Cortex of kidney (tissue), 1 donor: ENCODE data around the gene OMP.

Experiments used
- DNase-seq: peaks from one replicate; lab custom pipeline; 2025; lab: John Stamatoyannopoulos, UW

OMP gene

GRCh38 chr11:77104727-77105126 is 2.1 kb downstream of the OMP start:
- DNase-seq = no peak

GRCh38 chr11:77106321-77106720 is 3.7 kb downstream of the OMP start:
- no peak for DNase-seq

DNA sequence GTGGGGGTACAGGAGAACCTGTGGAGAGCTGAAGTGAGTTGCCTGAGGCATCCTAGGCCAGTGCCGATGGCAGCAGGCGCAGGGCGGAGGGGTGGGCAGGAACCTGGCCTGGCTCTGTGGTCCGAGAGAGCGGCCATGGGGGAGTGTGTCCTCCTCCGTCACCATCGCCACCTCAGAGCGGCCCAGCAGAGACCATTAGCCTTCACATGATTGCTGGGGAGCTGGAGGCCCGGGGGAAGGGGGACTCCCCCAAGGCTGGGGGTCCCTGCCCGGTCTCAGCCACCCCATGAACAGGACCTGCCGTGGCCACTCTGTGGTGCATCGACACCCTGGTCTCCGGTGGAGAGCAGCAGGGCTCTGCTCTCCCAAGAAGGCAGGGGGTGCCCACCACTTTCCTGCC is 4.1 kb downstream of the OMP start:
- no peak for DNase-seq

- no peak for DNase-seq
These were observed 5.3 kb downstream of the OMP start for GRCh38 chr11:77107950-77108349.

DNA sequence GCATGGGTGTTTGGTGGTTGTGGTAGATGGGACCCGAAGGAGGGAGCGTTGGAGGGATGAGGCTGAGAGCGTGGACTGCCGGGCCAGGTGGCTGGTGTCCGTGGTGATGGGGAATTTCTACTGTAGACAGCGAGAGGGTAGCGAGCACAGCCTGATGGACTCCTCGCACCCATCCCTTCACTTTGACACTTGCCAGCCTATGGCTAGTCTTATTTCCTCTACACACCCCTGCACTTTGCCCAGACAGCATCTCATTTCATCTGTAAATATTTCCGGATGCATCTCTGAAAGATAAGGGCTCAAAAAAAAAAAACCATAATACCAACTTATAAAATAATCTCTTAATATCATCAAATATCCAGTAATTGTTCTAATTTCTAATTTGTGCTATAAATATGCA is 5.8 kb downstream of the OMP start:
- no peak for DNase-seq

DNA sequence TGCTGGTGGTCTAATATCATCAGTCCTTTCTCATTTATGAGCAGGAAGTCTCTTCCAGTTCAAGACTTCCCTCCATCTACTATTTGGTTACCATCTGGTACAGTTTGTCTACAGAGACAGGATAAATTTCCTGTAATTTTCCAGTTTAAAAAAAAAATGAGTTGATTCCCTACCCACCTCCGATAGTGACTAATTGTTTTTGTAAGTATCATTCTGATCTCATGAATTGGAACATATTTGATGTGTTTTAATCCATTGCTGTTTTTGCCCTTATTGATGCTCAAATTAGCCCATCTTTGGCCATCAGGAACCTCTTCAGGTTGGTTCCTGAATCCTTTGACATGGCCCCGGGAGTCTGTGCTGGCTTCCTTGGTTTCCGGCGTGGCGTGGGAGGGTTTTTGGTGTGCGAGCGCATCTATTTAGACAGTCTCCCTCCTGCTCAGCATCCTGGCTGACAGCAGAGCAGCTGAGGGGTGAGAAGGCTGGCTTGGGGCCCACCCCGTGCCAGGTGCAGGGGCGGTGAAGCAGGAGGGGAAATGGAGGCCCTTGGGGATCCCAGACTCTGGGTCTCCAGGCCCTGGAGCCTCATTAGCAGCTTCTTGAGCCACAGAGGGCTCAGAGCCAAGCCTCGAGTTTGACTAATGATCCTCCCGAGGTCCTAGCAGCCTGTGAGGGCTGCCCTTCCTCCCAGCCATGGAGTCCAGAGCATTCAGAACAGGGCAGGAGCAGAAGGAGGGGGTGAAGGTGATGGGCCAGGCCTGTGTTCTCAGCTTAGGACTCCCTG is 6.8 kb downstream of the OMP start:
- DNase-seq = no peak

GRCh38 chr11:77110836-77111235 is 8.2 kb downstream of the OMP start:
- DNase-seq = no peak

GRCh38 chr11:77111277-77111676 is 8.6 kb downstream of the OMP start:
- DNase-seq = no peak

- no peak for DNase-seq
These were observed 9.3 kb downstream of the OMP start for GRCh38 chr11:77111946-77112345.

GRCh38 chr11:77112641-77113381 is 10.2 kb downstream of the OMP start:
- DNase-seq = no peak

DNA sequence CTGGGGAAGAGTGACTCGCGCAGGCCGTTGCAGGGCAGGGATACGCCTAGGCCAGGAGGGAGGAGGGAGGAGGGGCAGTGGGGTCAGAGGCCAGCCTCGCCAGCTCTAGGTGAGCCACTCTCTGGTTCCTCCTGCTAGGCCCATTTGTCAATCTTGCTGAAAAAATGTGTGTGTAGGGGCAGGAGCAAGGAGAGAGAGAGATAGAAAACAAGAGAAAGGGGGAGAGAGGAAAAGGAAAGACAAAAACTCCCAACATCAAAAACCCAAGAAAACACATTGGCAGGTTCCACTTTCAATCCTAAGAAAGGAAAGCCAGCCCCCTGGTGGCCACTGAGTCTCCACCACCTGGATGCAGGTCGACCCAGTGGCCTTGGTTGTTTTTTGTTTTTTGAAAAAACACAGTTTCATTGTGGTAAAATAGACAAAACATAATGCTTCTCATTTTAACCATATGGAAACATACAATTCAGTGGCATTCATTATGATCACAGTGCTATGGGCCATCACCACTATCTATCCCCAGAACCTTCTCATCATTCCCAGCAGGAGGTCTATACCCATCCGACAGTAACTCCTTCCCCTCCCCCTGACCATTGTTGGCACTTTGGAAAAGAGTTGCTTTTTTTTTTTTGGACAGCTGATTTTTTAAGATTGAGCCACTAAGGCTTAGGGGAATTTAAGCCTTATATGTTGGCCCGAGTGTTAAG is 10.9 kb downstream of the OMP start:
- DNase-seq = no peak

- no peak for DNase-seq
These were observed 11.4 kb downstream of the OMP start for GRCh38 chr11:77114089-77114463.

- no peak for DNase-seq
These were observed 12.6 kb downstream of the OMP start for GRCh38 chr11:77115181-77115611.

DNA sequence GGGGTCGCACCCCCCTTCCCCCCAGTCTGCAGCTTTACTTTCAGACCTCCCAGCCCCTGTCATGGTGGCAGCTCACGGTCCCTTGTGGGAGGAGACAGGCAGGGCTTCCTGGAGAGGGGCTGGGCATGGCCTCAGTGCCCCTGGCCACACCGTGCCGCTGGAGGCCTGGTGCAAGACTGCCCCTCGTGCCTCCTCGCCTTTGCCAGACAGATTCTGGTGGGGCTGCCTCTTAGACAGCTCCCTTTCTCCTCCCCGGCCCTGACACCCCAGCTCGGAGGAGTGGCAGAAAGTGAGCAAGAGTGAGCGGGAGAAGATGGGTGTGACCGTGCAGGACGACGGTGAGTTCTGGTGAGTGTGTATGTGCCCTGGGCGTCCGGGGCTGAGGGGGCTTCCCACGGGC is 13.3 kb downstream of the OMP start:
- DNase-seq = no peak

- DNase-seq = no peak
These were observed 14.9 kb downstream of the OMP start for GRCh38 chr11:77117492-77117891.

- DNase-seq = no peak
These were observed 15.4 kb downstream of the OMP start for GRCh38 chr11:77118086-77118485.

DNA sequence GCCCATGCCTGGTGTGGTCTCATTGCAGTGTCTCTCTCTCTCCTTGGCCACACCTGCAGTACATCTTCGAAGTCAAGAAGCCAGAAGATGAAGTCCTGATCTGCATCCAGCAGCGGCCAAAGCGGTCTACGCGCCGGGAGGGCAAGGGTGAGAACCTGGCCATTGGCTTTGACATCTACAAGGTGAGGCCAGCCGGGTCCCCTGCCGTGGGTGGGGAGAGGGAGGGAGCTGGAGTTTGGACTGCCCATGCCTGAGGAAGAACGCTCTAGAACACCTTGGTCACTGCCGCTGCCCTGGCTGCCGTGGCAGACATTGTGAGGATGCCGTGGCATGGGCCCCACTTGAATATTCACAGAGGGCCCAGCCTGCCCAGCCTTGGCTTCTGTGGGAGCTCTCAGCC is 16.3 kb downstream of the OMP start:
- no peak for DNase-seq

DNA sequence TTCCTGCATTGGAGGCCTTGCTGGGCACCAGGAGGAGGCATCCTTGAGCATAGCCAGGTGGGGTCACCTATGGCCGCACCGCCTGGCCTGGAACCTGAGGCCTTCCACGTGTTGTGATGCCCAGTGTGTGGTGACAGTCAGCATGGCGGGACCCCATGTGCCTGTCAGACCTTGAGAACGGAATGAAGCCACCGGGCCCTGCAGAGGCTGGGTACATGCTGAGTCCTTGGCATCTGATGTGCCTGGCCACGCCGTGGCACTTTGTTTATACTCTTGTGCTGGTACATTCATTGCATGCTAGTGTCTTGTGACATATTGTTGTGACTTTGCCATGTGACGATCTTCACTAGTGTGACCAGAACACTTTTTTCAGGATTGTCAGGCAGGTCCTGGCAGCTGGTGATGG is 16.9 kb downstream of the OMP start:
- DNase-seq = no peak

DNA sequence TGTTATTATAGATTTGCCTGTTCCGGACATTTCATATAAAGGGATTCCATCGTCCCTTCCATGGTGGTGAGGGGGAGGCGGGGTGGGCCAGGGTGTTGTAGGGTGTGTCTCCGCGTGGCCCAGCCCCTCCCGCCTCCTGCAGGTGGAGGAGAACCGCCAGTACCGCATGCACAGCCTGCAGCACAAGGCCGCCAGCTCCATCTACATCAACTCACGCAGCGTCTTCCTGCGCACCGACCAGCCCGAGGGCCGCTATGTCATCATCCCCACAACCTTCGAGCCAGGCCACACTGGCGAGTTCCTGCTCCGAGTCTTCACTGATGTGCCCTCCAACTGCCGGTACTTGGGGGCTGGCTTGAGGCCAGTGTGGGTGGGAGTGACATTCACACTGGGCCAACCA is 17.9 kb downstream of the OMP start:
- no peak for DNase-seq

DNA sequence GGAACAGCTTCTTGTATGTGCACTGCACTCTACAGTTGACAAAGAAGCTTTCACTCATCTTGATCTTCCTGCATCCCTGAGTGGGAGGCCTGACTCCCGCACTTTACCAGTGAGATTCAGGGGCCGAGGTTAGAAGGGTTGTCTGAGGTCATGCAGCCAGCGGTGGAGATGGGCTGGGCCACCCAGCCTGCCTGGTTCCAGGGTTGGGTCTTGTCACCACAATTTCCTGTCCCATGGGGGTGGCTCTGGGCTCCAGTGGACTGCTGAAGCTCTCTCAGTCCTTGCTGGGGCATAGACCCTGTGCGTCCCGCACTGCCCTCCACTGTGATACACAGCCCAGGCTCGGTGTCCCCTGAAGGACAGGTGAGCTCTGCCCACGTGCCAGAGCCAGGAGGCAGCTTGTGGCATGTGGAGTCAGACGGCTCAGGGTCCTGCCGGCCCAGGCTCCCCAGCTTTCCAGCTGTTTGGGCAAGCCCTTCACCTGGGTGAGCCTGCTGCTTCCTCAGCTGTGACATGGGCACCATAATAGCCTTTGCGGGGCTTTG is 18.5 kb downstream of the OMP start:
- DNase-seq = no peak

GRCh38 chr11:77121876-77122575 is 19.4 kb downstream of the OMP start:
- no peak for DNase-seq

DNA sequence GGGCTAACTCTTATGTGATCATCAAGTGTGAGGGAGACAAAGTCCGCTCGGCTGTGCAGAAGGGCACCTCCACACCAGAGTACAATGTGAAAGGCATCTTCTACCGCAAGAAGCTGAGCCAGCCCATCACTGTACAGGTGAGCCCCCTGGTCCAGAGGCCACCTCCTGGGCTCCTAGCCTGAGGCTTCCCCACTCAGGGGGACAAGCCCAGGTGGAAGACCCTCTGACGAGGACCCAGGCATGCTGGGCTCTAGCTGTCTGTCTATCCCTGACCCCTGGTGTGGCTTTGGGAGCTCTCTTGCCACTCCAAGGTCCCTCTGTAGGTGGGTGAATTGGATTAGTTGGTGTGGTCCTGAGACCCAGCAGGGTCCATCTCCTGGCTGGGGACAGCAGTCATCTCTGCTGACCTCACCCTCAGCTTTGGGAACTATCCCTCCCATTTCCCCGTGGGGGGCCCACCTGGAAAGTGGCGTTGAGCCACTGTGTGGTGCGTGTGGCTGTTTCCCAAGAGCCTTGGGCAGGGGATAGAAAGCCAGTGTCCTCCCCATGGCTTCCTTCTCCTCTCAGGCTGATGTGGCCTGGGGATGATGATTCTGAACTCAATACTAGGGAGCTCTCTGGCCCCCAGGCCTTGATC is 20.1 kb downstream of the OMP start:
- no peak for DNase-seq
